ENCODE data around the gene NAA25. TPM values are rescaled to one million over a fixed set of nuclear protein-coding genes. Genes with fewer than 3 reads are reported as not detected.
A peak's percentile ranks its signal among the peaks of the same experiment; 100 is the strongest.

NAA25 gene
- total and polyA plus RNA-seq, 2 donors (not counting 3 experiments of a cell fraction or from before 2014, with no cell fraction given): 5.3 to 25.5 TPM

DNA sequence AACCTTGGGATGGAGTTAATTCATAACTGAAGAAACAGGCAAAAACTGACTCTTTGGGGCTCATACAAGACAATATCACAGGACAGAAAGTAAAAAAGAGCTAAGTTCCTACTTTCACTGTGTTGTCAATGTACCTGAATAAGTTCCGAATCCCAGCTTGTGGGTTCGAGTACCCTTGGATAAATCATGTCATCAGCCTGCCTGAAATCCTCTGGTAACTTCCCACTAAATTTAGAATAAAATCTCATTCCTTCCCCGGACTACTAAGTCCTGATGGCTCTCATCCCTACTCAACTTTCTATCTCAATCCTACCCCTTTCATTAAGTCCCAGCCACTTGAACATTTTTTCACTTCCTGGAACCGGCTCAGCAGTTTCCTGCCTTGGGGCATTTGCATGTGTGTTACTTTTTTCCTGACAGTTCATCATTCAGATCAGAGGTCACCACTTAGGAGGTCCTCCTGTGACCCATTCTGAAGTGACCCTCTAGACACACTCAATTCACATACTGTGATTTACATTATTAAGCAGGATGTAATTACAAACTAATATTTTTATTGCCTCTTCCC is 82.7 kb downstream of the NAA25 start:
- Histone ChIP-seq H3K4me3 (replicated peaks in 1 of 3; ENCODE audit: insufficient read depth in 1 of 3, low read depth in 1 of 3, low read length in 3 of 3) (no peak overlapping the region), H3K27me3 (ENCODE audit: control insufficient read depth in 2 of 2, insufficient read depth in 2 of 2, low read length in 2 of 2) (no peaks in the 10 kb centered on the region), H3K9me1 (replicated peaks; ENCODE audit: control insufficient read depth, extremely low read depth, insufficient read depth, low read length) (no peaks in the 10 kb centered on the region), H3K27ac (ENCODE audit: insufficient read depth, low read depth, low read length) (peak overlapping the region; percentile 8), H3K9me3 (replicated peaks; ENCODE audit: control insufficient read depth, insufficient read depth, low read length) (no peaks in the 10 kb centered on the region), H3K4me1 (ENCODE audit: control insufficient read depth, extremely low read depth, insufficient read depth, low read length) (peaks cover 10% of the 10 kb centered on the region), H3K9ac (replicated peaks; ENCODE audit: extremely low read depth, insufficient read depth, low read length) (no peak overlapping the region), H3K79me2 (ENCODE audit: control insufficient read depth, insufficient read depth, low read length) (peaks cover 6% of the 10 kb centered on the region), H3K36me3 (ENCODE audit: control insufficient read depth in 2 of 2, extremely low read depth in 1 of 2, insufficient read depth in 2 of 2, low read length in 2 of 2) (peaks cover 15 to 22% of the 10 kb centered on the region in 2 experiments), H3K4me2 (ENCODE audit: insufficient read depth, low read length) (peak overlapping the region; percentile 30), H2AFZ (ENCODE audit: low read depth, low read length) (no peak overlapping the region), H4K20me1 (replicated peaks; ENCODE audit: control insufficient read depth, extremely low read depth, insufficient read depth, low read length) (peaks cover 2% of the 10 kb centered on the region)
- DNase-seq (ENCODE audit: low read depth, low spot score) (peak; percentile 28), FAIRE-seq (peak; percentile 35)
- ChIA-PET POLR2A (interaction anchor here (0.5 kb wide), 1 partner anchor 376 kb away, joined by 4 read pairs; no protein-coding TSS in a partner anchor), CTCF (interaction anchor here (1.3 kb wide), 1 partner anchor 81 kb away, joined by 3 read pairs; no protein-coding TSS in a partner anchor)
- dilution Hi-C loops (cut with MboI; ENCODE audit: extremely low pct_ligation_motif_present, low sequenced_read_pairs) (no loop called here), intact Hi-C loops (cut with micrococcal nuclease) (no loop called here)
- BruUV-seq (replicated peaks): no TSS peak
- TF ChIP-seq GATA2 (IDR thresholded peaks at IDR 0.05; ENCODE audit: insufficient read depth, insufficient read length, low read depth, low read length): no peak
- no peak for TF ChIP-seq POLR2A (IDR thresholded peaks at IDR 0.05; ENCODE audit: low read depth, low read length)
- no peak for TF ChIP-seq POLR2AphosphoS5 (IDR thresholded peaks at IDR 0.05; ENCODE audit: insufficient read depth, low read depth, low read length)
- TF ChIP-seq JUN (IDR thresholded peaks at IDR 0.05; ENCODE audit: borderline replicate concordance, insufficient read depth, insufficient read length, low read depth): no peak
- no peak for TF ChIP-seq CTCF (IDR thresholded peaks at IDR 0.05; ENCODE audit: extremely low read depth in 1 of 2, insufficient read depth in 1 of 2, low read depth in 1 of 2, low read length in 2 of 2)
- no peak for TF ChIP-seq EZH2 (IDR thresholded peaks at IDR 0.05; ENCODE audit: borderline replicate concordance, low read depth, low read length, severe bottlenecking)
- no peak for TF ChIP-seq FOS (IDR thresholded peaks at IDR 0.05; ENCODE audit: borderline replicate concordance, insufficient read depth, low read length)
- TF ChIP-seq MYC (IDR thresholded peaks at IDR 0.05; ENCODE audit: low read depth, low read length): no peak
- TF ChIP-seq, protein P1, sequence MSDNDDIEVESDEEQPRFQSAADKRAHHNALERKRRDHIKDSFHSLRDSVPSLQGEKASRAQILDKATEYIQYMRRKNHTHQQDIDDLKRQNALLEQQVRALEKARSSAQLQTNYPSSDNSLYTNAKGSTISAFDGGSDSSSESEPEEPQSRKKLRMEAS (IDR thresholded peaks at IDR 0.05; ENCODE audit: insufficient read depth, insufficient read length): no peak

All from endothelial cell of umbilical vein (primary cell).